GM18519 (cell line): ENCODE data around the gene NFKBIB.
"Not testable (repeated sequence)": the region's sequence is repeated elsewhere in the genome, so short reads cannot be mapped to it uniquely, and the experiment has no call there.

Experiments
- ATAC-seq: cut with Tn5 transposase; IDR thresholded peaks from one replicate; pipeline ENCODE4 v1.9.1; 2021; ENCODE audit warnings: mild to moderate bottlenecking, moderate library complexity; ENCODE audit not compliant: unreplicated experiment, low FRiP score

The NFKBIB gene, protein sequence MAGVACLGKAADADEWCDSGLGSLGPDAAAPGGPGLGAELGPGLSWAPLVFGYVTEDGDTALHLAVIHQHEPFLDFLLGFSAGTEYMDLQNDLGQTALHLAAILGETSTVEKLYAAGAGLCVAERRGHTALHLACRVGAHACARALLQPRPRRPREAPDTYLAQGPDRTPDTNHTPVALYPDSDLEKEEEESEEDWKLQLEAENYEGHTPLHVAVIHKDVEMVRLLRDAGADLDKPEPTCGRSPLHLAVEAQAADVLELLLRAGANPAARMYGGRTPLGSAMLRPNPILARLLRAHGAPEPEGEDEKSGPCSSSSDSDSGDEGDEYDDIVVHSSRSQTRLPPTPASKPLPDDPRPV

DNA sequence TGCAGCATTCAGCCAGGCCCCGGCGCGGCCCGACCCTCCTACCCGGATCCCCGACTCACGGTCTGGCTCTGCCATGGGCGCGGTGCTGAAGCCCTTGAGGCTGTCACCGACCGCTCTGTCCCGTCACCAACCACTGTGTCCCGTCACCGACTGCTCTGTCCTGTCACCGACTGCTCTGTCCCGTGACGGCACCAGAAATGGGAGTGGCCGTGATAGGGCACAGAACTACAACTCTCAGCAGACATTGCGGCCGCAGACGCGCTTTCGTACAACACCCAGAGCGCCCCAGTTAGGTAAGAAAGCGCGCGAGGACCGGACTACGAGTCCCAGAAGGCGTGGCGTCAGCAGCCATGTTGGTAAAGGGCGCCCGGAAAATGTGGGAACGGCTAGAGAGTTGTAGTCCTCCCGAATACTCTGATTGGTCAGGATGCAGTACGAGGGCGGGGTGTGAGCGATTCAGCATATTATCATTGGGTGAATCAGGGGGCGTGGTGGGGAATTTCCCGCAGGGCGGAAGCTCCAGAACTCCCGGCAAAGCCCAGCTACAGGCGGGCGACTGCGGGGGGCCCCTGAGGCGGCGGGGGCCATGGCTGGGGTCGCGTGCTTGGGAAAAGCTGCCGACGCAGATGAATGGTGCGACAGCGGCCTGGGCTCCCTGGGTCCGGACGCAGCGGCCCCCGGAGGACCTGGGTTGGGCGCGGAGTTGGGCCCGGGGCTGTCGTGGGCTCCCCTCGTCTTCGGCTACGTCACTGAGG, at the start of gene NFKBIB, which contains the start of gene SIRT2:
TSS of gene NFKBIB (plus strand) at position 523 of the 755 bp plus-strand sequence. CDS start at position 587, 64 bp downstream.
TSS of gene SIRT2 (minus strand) at position 172 of the 755 bp plus-strand sequence. CDS start at position 75, 97 bp downstream.
- ATAC-seq, result peak; percentile 76

DNA sequence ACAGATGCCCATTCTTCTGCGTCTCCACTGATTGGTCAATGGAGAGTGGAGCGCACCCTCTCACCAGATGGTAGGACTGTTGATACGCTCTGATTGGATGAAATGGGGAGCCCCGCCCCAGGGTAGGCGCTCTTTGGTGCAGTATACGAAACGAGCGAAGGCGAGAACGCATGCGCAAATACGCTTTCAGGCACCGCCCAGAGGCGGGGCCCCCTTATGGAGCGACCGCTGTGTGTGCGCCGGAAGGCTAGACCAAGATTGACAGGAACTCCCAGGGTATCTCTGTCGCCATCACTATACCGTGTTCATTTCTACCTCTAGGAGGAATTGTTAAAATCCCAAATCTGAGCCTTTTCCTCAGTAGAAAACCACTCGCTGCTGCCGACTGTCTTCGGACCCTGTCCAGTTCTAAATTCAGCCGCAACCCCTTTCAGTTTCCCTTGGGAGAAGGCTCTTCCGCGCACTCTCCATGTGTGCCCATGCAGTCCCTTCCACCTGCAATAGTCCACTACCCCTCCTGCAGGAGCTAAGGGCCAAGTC, 49.3 kb upstream of the NFKBIB start:
- peak; percentile 57 for ATAC-seq

- no peak for ATAC-seq
Observed at GRCh38 chr19:38850976-38851621, 48.7 kb upstream of the NFKBIB start.

GRCh38 chr19:38851622-38852230, 48.0 kb upstream of the NFKBIB start:
- ATAC-seq, result no peak

DNA sequence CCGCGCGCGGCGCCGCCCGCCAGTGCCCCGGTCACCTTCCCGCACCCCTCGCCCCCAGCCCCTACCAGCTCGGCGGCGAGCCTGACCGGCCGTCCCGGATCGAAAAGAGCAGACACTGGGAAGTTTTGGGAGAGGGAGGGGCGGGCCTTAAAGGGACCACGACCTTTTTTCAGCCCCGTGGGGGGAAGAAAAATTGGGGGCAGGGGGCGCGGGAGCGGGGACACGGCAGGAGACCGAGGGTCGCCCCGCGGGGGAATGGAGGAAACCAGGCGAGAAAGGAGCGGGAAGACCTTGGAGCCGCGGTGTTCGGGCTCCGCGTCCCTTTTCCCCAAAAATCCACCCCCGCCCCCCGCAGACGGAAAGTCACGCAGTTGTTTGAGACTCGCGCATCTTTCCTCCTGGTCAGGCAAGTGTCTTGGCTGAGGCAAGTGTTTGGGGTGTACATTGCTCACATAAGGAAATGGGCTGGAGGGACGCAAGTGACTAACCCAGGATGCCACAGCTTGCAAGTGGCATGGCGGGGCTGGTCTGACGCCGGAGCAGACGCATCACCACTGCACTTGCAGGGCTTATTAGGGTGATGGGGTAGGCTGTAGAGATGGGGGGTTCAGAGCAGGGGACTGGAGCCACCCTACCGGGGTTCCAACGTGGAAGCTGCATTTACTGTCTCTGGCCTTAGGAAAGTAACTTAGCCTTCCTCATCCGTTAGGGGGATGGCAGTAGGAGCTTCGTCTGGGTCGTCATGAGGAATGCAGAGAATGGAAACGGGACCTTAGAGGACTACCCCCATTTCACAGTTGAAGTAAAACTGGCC, 47.3 kb upstream of the NFKBIB start:
- no peak for ATAC-seq

- no peak for ATAC-seq
Observed at GRCh38 chr19:38853214-38853613, 46.6 kb upstream of the NFKBIB start.

GRCh38 chr19:38854961-38855360, 44.8 kb upstream of the NFKBIB start:
- not testable (repeated sequence) for ATAC-seq

GRCh38 chr19:38855751-38856150, 44.0 kb upstream of the NFKBIB start:
- not testable (repeated sequence) for ATAC-seq

GRCh38 chr19:38856813-38857212, 43.0 kb upstream of the NFKBIB start:
- no peak for ATAC-seq

DNA sequence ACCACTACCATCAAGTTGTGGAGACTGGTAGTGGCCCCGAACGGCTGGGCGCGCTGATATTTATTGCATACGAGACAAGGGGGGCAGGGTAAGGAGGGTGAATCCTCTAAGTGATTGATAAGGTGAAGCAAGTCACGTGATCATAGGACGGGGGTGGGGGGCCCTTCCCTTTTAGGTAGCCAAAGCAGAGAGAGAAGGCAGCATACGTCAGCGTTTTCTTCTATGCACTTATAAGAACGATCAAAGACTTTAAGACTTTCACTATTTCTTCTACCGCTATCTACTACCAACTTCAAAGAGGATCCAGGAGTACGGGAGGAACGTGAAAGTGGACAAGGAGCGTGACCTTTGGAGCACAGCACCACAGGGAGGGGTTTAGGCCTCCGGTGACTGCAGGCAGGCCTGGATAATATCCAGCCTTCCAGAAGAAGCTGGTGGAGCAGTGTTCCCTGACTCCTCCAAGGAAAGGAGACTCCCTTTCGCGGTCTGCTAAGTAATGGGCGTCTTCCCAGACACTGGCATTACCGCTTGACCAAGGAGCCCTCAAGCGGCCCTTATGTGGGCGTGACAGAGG, 40.1 kb upstream of the NFKBIB start:
- ATAC-seq, result not testable (repeated sequence)

GRCh38 chr19:38861368-38861767, 38.4 kb upstream of the NFKBIB start:
- no peak for ATAC-seq

DNA sequence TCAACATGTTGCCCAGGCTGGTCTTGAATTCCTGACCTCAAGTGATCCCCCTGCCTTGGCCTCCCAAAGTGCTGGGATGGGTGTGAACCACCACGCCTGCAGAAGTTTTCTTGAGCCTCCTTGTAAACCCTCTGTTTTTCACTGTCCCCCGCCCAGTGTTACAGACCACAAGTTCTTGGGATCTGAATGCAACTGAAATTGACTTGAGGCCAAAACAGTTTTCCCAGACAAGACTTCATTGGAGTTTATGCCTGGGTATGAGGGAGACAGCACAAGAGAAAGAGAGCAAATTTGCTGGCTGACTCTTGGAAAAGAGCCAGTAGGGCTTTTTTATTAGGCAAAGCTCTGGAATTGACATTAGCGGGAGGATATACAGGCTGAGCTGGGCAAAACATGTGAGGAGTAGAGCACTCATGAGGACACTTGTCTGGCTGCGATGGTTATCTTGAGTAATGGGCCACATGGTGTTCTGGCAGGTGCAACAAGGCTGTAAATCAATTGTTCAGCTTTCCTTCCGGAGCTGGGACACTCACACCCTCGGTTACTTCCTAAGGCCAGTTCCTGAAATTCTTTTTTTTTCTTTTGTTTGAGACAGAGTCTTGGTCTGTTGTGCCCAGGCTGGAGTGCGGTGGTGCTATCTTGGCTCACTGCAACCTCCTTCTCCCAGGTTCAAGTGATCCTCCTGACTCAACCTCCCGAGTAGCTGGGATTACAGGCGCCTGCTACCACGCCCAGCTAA, 37.3 kb upstream of the NFKBIB start:
- ATAC-seq, result no peak

DNA sequence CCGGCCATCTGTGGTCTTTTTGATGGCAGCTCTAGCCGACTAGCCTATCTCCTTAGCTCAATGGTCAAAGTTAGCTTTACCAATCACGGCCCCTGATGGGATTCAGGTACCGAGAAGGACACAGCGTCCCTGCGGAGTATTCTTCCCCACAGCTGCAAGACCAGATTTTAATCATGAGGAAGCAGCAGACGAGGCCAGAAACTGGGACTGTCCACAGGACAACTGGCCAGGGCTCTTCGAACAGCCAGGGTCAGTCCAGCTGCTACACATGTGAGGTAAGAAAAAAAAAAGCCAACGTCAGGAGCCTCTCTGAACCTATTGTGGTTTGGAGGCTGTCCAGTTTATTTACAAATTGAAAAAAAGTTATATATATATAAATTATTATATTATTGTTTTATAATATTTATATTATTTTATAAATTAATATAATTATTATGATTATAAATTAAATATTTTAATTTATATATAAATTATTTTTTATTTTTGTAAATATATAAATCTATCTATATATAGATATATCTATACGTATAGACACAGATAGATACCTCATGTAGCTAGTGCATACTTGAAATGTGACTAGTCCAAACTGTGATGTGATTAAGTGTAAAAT, 32.5 kb upstream of the NFKBIB start:
- ATAC-seq, result no peak

GRCh38 chr19:38868551-38868950, 31.2 kb upstream of the NFKBIB start:
- ATAC-seq, result no peak

- ATAC-seq, result no peak
Observed at GRCh38 chr19:38869160-38869835, 30.5 kb upstream of the NFKBIB start.

DNA sequence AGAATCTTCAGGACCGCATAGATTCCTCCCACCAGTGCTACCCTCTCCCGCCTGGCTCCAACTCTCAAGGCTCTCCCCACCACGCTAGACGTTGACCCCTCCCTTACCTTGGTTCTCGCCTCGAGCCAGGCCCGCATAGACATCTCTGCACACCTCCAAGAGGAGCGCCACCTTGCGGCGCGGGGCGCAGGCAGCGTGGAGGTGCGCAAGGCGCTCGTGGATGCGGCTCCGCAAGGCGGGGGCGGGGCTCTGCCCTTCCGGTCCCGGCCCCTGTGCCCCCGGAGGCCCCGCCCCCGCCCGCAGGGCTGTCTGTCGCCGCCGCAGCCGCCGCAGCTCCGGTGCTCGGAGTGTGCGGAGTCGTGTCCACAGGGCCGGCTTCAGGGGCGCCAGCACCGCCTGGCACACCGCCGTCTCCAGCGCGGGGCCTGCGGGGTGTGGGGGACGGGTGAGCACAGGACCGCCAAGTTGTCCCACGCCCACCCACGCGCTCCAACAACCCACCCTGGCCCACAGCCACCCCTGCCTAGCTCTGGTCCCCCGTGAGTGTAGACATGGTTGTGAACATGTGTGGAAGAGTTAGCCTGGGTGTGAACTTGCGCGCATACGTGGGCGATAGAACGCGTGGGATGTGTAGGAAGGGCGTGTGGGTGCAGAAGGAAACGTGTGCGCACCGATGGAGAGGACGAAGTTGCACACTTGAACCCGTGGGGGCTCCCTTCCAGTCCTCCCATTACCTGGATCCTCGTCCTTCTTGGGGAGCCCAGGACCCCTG, 29.7 kb upstream of the NFKBIB start:
- peak; percentile 52 for ATAC-seq

DNA sequence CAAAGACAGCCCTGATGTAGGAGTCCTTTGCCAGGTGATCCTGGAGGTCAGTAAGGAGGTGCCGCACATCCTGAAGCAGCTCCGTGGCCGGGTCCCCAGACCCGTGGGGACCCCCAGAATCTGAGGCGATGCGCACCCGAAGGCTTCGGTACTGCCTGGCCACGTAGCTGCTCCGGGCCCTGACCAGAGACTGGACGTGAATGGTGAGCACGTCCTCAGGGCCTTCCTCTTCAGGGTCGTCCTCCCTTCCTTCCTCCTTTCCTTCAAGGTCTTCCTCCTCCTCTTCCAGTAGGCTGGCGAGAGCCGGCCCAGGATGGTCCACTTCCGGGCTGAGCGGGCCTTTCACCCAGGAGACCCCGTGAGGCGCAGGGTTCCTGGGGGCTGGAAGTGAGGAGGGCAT, 29.2 kb upstream of the NFKBIB start:
- no peak for ATAC-seq
